ENCODE measurements around the gene IDI2.
A peak's percentile ranks its signal among the peaks of the same experiment; 100 is the strongest.
"Not testable (repeated sequence)": the region's sequence is repeated elsewhere in the genome, so short reads cannot be mapped to it uniquely, and the experiment has no call there.

IDI2 gene

DNA sequence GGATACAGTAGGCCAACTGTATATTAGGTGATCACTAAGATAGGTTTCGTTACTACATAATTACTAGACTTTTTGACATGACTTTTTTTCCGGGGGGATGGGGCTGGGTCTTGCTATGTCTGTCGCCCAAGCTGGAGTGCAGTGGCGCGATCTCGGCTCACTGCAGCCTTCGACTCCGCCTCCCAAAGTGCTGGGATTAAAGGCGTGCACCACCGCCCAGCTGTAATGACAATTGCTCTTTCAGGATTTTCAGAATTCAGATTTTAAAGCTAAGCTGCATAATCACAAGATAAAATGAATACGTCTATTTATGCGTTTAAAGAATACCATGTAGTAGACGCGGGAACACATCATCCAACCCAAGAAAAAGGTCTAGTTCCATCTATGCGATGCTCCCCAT, 22.3 kb upstream of the IDI2 start:
- peak; percentile 36 for DNase-seq (ENCODE audit: low spot score)

GRCh38 chr10:1045415-1045814, 19.8 kb upstream of the IDI2 start:
- no peak for DNase-seq (ENCODE audit: low spot score)

DNA sequence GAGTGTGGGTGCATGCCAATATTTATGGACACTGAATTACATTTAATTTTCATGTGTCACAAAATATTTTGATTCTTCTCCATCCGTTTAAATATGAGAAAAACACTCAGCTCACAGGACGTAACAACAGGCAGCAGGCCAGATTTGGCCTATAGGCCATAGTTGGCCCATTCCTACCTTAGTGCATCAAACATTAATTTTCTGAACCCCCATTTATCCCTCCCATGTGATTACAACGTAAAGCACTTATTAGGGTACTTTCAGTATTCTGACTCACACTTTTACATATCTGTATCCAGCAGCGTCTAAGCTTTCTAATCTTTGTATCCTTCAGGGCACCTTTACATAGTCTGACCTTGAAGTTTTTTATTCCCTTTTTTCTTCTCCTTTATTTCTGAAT, 19.3 kb upstream of the IDI2 start:
- DNase-seq (ENCODE audit: low spot score), result no peak

DNA sequence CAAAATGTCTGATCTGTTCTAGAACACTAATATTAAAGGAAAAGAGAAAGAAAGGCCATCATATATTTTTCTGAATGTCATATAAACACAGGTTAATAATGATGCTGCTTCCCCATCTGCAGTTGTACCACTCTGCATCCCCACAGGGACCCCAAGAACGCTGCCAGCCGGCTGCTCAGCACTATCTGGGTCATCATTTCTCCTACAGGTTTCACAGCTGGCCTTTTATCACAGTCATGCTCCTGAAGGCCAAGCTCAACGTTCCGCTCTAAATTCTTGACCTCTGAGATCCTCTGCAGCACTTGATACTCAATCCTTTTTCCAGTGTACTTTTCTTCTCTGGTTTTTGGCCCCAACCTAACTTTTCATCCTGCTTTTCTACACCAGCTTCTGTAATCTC, 18.5 kb upstream of the IDI2 start:
- DNase-seq (ENCODE audit: low spot score), result no peak

DNA sequence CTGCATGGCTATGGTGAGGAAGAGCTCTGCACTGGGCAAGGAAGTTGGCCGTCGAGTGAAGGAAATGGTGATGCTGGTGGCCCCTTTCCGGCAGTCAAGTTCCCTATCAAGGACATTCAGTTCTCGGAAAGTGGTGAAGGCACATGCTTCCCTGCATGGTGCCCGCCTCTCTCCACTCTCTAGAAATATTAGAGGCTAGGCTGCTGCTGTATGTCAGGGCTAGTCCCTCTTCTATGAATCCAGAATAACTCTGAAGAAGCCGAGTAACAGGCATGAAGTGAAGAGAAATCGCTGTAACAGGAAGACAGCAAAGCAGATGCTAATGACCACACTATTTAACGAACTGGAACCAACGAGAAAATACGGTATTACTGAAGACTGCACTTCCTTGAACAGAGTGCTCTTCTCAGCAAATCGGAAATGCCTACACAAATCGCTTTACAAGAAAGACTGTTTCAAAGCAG, 17.9 kb upstream of the IDI2 start:
- no peak for DNase-seq (ENCODE audit: low spot score)

GRCh38 chr10:1041514-1041913, 15.9 kb upstream of the IDI2 start:
- no peak for DNase-seq (ENCODE audit: low spot score)

DNA sequence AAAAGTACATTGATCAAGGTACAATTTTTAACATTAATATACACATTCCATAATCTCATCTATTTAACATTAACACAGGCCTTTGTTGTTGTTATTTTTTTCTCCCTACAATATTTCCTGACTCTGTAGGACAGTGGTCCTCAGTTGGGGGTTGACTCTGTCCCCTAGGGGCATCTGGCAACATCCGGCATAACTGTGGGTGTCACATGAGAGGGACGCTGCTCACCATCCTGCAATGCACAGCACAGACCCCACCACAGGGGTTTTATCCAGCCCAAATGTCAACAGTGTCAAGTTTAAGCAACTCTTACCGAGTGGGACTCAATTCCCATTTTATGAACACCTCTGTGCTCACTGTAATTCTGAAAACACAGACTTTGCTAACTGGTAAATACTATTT, 14.5 kb upstream of the IDI2 start:
- no peak for DNase-seq (ENCODE audit: low spot score)

- not testable (repeated sequence) for DNase-seq (ENCODE audit: low spot score)
Measured at GRCh38 chr10:1038769-1039168, 13.1 kb upstream of the IDI2 start.

DNA sequence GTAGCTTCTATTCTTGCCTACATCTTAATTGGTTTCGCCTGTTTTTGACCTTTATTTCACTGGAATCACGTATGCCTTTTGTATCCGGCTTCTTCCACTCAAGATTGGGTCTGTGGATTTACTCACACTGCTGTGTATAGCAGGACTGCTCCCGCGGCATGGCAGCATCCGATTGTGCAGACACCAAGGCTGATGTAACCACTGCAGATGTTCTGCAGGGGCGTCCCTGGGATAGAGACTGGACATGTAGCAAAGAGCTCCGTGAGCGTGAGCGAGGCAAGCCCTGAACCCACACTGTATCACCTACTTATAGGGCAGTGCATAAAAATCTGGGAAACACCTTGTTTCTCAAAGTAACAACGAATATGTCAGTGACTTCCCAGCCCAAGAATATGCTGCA, 11.4 kb upstream of the IDI2 start:
- DNase-seq (ENCODE audit: low spot score), result no peak

GRCh38 chr10:1036341-1036791, 10.7 kb upstream of the IDI2 start:
- peak; percentile 63 for DNase-seq (ENCODE audit: low spot score)

DNA sequence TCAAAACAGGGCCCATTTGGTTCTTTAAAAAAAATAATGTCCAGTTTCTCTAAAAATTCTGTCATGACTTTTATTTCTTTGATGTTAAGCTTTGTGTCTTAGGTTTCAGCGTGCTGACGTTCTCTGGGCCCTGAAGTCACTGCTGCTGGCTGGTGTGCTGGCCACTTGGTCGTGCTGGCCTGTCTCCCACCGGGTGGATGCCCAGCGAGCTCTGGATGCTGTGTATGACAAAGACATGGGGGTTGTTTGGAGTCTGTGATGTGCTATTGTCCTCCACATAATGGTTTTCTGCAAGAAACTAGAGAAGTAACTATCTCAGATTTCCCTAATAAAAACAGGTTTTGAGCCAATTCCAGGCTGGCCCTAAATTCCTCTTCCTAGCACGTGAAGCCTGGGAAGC, 9.5 kb upstream of the IDI2 start:
- DNase-seq (ENCODE audit: low spot score), result no peak

DNA sequence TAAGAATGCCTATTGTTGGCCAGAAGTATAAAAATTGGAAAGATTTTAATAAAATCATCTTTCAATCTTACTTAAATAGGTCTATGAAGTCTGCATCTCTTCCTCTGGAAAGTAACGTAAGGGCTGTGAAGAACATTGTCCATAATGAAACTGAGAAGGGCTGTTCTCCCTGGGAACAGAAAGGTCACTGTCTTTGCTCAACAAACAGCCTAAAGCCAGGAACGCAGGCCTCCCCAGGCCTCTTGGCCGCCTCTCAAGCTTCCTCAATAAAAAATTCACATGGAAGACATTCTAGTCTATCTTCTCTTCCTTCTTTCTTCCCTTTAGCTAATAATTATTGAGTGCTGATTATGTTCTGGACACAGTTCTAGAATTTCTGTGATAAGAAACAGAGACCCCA, 9.1 kb upstream of the IDI2 start:
- no peak for DNase-seq (ENCODE audit: low spot score)

DNA sequence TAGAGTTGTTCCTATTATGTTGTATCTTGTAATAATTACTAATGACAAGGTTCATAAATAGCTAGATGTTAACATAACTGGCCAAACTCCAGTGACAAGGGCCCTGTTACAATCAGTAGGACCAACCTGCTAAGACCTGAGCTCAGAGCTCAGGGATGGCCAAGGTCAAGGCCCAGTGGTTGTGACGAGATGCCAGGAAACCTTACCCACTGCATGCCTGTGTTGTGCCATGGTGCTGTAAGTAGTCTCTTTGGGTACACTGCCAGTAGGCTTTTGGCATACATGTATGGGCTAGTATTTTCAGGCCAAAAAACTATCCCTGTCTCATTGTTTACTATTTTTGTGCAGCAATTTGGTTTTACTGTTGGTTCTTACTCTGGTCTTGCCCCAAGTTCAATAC, 7.9 kb upstream of the IDI2 start:
- no peak for DNase-seq (ENCODE audit: low spot score)

- no peak for DNase-seq (ENCODE audit: low spot score)
Measured at GRCh38 chr10:1029838-1030237, 4.2 kb upstream of the IDI2 start.

GRCh38 chr10:1026578-1026977, 919 bp upstream of the IDI2 start:
- DNase-seq (ENCODE audit: low spot score), result no peak

- no peak for DNase-seq (ENCODE audit: low spot score)
Measured at GRCh38 chr10:1024103-1024502, 1.6 kb downstream of the IDI2 start.

DNA sequence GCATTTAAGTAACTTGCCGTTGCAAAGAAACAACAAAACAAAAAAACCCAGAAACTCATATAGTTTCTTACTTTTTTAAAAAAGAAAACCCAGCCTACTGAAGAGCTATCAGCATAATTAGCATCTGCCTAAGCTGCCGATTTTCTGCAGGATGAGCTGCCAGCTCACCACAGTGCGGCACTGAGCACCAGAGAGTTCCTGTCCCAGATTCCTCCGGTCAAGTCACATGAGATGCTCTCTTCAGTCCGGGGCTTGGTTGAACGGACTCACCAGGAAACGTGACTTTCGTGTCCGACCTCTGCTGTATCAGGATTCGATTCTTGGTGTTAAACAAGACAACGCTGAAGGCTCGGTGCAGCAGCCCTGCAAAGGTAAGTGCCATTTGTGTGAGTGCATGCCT, 3.2 kb downstream of the IDI2 start:
- no peak for DNase-seq (ENCODE audit: low spot score)

DNA sequence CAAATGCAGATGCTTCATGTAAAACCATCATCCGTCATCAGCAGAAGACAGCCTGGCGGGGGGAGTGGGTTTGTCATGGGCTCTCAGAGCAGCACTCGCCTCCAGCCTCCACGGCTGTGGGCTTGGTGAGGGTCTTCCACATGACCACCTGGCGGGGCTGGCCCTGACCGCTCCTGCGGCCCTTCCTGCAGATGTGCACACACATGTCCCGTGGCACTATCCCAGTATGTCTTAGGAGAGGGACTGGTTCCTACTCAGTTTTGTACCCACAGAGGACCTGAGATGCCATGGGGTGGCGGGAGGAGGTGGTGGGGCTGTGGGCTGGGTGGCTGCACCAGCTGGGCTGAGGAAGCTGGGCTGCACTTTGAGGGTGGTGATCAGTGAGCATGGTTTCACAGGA, 4.7 kb downstream of the IDI2 start:
- no peak for DNase-seq (ENCODE audit: low spot score)

DNA sequence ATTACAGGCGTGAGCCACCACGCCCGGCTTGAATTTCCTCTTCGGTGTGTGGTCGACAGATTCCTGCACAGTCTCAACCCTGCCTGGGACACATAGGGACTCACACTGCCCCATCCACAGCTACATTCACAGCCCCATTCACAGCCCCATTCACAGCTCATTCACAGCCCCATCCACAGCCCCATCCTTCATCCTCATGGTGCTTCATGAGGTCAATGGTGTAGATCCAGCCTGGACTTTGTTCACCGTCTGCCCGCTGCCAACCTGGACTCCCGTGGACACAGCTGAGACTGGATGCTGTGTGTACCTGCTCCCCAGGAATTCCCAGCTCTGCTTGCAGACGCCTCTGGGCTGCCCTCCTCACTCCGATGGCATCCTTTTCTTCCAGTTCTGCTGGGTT, 5.2 kb downstream of the IDI2 start:
- DNase-seq (ENCODE audit: low spot score), result no peak

GRCh38 chr10:1019362-1019761, 6.3 kb downstream of the IDI2 start:
- DNase-seq (ENCODE audit: low spot score), result no peak

DNA sequence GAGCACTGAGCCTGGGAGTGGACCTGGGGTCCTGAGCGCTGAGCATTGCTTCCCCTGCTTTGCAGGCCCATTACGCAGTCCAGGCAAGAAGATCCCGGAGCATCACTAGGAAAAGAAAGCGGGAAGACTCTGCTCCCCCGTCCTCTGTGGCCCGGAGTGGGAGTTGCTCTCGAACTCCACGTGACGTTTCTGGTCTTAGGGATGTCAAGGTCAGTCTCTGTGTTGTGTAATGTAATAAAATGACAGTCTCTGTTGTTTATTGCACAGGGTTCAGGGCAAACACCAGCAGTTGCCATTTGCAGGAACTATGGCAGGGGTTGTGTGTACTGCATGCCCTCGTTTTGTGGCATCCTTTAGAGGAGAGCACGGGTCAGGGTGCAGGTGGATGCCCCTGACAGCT, 10.0 kb downstream of the IDI2 start:
- no peak for DNase-seq (ENCODE audit: low spot score)

DNA sequence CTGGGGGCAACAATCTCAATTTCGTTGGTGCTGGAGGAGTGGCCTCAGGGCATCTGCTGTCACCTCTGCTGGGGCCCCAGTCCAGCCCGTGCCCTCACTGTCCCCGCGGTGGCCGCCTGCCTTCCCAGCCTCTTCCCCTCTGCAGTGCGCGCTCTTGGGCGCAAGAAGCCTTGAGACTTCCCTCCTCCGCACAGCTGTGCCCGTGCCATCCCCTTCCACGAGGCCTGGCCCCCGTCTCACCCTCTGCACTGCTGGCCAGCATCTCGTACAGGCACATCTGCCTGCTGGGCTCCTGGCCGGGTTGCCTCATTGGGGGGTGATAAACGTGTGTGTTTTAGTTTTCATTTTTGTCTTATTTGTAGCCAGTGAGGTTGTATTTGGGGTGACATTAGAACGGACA, 14.0 kb downstream of the IDI2 start:
- no peak for DNase-seq (ENCODE audit: low spot score)

DNA sequence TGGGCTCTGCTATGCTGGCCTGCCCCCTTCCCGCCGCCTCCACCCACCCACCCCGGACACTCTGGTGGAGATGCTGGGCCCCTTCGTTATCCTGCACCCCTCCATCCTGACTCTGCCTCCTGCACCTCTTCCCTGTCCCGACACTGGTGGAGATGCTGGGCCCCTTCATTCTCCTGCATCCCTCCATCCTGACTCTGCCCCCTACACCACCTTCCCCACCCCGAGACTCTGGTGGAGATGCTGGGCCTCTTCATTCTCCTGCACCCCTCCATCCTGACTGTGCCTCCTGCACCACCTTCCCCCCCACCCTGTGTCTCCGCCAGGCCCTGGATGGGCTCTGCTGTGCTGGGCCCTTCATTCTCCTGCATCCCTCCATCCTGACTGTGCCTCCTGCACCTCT, 15.0 kb downstream of the IDI2 start:
- DNase-seq (ENCODE audit: low spot score), result no peak

- DNase-seq (ENCODE audit: low spot score), result not testable (repeated sequence)
Measured at GRCh38 chr10:1009947-1010346, 15.7 kb downstream of the IDI2 start.

DNA sequence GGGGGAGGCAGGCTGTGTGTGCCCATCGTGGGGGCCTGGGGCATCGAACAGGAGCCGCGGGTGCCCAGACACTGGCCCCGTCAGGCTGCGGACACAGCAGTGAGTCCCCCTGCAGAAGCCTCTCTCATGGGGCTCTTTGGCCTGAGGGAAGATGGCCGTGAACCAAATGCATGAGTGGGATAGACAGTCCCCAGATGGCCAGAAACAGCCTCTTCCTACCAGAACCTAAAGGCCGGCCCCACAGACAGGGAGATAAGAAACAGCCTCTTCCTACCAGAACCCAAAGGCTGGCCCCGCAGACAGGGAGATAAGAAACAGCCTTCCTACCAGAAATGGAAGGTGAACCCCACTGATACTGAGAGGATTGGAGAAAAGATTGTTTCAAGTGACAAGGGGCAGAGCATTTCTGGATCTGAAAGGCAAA, 16.6 kb downstream of the IDI2 start:
- no peak for DNase-seq (ENCODE audit: low spot score)

Measured in RKO (cell line).